HepG2 (cell line): Measurements from ENCODE around the gene SRRM3. TPM values are rescaled to one million over a fixed set of nuclear protein-coding genes. Genes with fewer than 3 reads are reported as not detected.
A peak's percentile ranks its signal among the peaks of the same experiment; 100 is the strongest.

Source experiments
- HNRNPLL ChIP-seq: fragments of 200-400 bp; formaldehyde crosslinking; IDR thresholded peaks from 2 replicates; pipeline ENCODE4 v1.6.1; 2017; ENCODE audit warnings: mild to moderate bottlenecking, low read depth, low read length; ENCODE audit not compliant: poor library complexity, severe bottlenecking
- NONO ChIP-seq, 2 experiments: fragments of 450-650 bp in 1 of 2; sonication (generic) in 1 of 2; formaldehyde crosslinking in 1 of 2; IDR thresholded peaks in 1 of 2; conservative IDR thresholded peaks in 1 of 2; 2 replicates each; pipeline versions ENCODE4 v1.6.1 to v1.8.0; 2017 to 2022; ENCODE audit warnings: mild to moderate bottlenecking in 1 of 2, missing genetic modification reagents in 1 of 2, moderate library complexity in 1 of 2
- SMAD9 ChIP-seq: sonication (generic); formaldehyde crosslinking; IDR thresholded peaks from 2 replicates; pipeline ENCODE4 v1.5.1; 2020; ENCODE audit warnings: mild to moderate bottlenecking, missing genetic modification reagents
- TEAD3 ChIP-seq: optimal IDR thresholded peaks from 2 replicates; pipeline ENCODE3; 2016; ENCODE audit warnings: borderline replicate concordance
- ZBTB42 ChIP-seq: sonication (generic); formaldehyde crosslinking; IDR thresholded peaks from 2 replicates; pipeline ENCODE4 v1.5.0; 2020; ENCODE audit warnings: mild to moderate bottlenecking, missing genetic modification reagents
- ZNF232 ChIP-seq: sonication (generic); formaldehyde crosslinking; IDR thresholded peaks from 2 replicates; pipeline ENCODE4 v1.4.0; 2020; ENCODE audit warnings: missing genetic modification reagents, borderline replicate concordance
- ZNF501 ChIP-seq: sonication (generic); formaldehyde crosslinking; IDR thresholded peaks from 2 replicates; pipeline ENCODE4 v1.5.1; 2020; ENCODE audit warnings: mild to moderate bottlenecking, moderate library complexity, missing genetic modification reagents
- ZNF607 ChIP-seq: sonication (generic); formaldehyde crosslinking; IDR thresholded peaks from 2 replicates; pipeline ENCODE4 v1.5.1; 2020; ENCODE audit warnings: missing genetic modification reagents, mild to moderate bottlenecking, borderline replicate concordance
- ZNF709 ChIP-seq: sonication (generic); formaldehyde crosslinking; IDR thresholded peaks from 2 replicates; pipeline ENCODE4 v1.5.0; 2020; ENCODE audit warnings: mild to moderate bottlenecking, missing genetic modification reagents
- ZNF788 ChIP-seq: sonication (generic); formaldehyde crosslinking; IDR thresholded peaks from 2 replicates; pipeline ENCODE4 v1.5.0; 2020; ENCODE audit warnings: mild to moderate bottlenecking, missing genetic modification reagents, borderline replicate concordance
- polyA plus RNA-seq, 8 experiments: library from polyadenylated mRNA; depleted of rRNA in 3 of 8; stranded (reverse) in 7 of 8; unstranded in 1 of 8; fragments of >200 nt; fragmentation: Illumina TruSeq in 4 of 8; extraction: Trizol in 4 of 8; gene quantifications; 2 replicates each; pipeline versions ENCODE4 v1.2.1 to v1.2.3, GENCODE V29; 2011 to 2016; ENCODE audit warnings: low read depth in 4 of 8, missing spikeins in 1 of 8, mixed read lengths in 1 of 8; ENCODE audit not compliant: insufficient read depth in 1 of 8
- total RNA-seq, 5 experiments: library from RNA; depleted of rRNA; stranded (reverse); fragments of >200 nt; fragmentation: Illumina TruSeq; extraction: Trizol; gene quantifications; 2 replicates each; pipeline ENCODE4 v1.2.3, GENCODE V29; 2016; ENCODE audit warnings: low read depth in 1 of 5
- TF ChIP-seq, protein P1 (sequence below): sonication (generic); formaldehyde crosslinking; IDR thresholded peaks from 2 replicates; pipeline ENCODE4 v1.4.0; 2020; ENCODE audit warnings: missing genetic modification reagents
- TF ChIP-seq, protein P2 (sequence below): sonication (generic); formaldehyde crosslinking; IDR thresholded peaks from 2 replicates; pipeline ENCODE4 v1.5.1; 2020; ENCODE audit warnings: missing genetic modification reagents, mild to moderate bottlenecking, borderline replicate concordance
- TF ChIP-seq, protein P3 (sequence below): sonication (generic); formaldehyde crosslinking; conservative IDR thresholded peaks from 2 replicates; pipeline ENCODE4 v1.4.0; 2020; ENCODE audit warnings: missing genetic modification reagents
- TF ChIP-seq, protein P4 (sequence below): sonication (generic); formaldehyde crosslinking; IDR thresholded peaks from 2 replicates; pipeline ENCODE4 v1.4.0; 2020; ENCODE audit warnings: missing genetic modification reagents, mild to moderate bottlenecking, borderline replicate concordance
- TF ChIP-seq, protein P5 (sequence below): sonication (generic); formaldehyde crosslinking; IDR thresholded peaks from 2 replicates; pipeline ENCODE4 v1.5.0; 2020; ENCODE audit warnings: missing genetic modification reagents, mild to moderate bottlenecking, borderline replicate concordance

SRRM3 gene
- total and polyA plus RNA-seq, 2 of the 13 experiments (the other 11 are each of a cell fraction or from before 2014, with no cell fraction given): 0.13 to 0.54 TPM

DNA sequence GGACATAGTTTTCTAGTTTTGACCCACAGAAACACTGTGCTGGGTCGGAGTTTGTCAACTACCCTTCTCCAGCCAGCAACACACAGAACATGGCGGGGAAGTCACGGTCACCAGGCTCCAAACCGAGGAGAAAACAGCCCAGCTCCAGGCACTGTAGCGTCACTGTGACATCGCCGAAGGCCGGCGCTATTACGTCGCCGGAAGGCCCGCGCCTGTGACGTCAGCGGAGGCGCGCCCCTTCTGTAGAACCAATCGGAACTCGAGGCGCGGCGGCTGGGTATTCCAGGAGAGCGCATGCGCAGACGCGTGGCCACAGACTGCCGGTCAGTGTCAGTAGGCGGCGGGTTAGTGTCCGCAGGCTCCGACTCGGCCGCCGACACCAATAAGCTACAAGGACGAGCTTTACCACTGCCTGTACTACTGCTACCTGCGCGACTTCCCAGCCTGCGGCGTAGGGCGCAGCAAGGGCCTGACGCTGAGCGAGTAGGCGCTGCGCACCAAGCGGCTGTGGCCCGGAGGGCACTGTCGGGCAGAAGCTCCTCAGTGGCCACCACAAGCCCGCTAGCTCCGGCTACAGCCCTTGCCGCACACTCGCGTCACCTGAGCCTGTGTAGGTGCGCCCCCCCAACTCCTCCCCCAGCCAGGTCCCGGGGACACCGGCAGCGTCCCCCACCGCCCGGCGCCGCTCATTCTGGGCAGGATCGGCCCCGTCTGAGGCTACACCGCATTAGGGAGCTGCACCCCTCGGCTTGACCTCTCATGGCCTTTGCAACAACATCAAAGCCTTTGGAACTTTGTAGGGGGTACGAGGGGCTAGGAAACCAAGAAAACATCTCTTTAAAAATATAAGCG lies 35.1 kb upstream of the SRRM3 start (continued):
- TF ChIP-seq, protein P1, sequence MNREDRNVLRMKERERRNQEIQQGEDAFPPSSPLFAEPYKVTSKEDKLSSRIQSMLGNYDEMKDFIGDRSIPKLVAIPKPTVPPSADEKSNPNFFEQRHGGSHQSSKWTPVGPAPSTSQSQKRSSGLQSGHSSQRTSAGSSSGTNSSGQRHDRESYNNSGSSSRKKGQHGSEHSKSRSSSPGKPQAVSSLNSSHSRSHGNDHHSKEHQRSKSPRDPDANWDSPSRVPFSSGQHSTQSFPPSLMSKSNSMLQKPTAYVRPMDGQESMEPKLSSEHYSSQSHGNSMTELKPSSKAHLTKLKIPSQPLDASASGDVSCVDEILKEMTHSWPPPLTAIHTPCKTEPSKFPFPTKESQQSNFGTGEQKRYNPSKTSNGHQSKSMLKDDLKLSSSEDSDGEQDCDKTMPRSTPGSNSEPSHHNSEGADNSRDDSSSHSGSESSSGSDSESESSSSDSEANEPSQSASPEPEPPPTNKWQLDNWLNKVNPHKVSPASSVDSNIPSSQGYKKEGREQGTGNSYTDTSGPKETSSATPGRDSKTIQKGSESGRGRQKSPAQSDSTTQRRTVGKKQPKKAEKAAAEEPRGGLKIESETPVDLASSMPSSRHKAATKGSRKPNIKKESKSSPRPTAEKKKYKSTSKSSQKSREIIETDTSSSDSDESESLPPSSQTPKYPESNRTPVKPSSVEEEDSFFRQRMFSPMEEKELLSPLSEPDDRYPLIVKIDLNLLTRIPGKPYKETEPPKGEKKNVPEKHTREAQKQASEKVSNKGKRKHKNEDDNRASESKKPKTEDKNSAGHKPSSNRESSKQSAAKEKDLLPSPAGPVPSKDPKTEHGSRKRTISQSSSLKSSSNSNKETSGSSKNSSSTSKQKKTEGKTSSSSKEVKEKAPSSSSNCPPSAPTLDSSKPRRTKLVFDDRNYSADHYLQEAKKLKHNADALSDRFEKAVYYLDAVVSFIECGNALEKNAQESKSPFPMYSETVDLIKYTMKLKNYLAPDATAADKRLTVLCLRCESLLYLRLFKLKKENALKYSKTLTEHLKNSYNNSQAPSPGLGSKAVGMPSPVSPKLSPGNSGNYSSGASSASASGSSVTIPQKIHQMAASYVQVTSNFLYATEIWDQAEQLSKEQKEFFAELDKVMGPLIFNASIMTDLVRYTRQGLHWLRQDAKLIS: 0 out of 2 replicates have a peak, but pooled peaks have one; percentile 62
- peak; percentile 65; the same call in 1 of the 2 replicates for TF ChIP-seq ZNF709
- 0 out of 2 replicates have a peak, but pooled peaks have one; percentile 53 for TF ChIP-seq ZBTB42 (CRISPR knock-in tag)
- no peak for TF ChIP-seq SMAD9 (CRISPR knock-in tag)
- peak; percentile 77 for TF ChIP-seq ZNF607 (CRISPR knock-in tag)
- TF ChIP-seq, protein P2, sequence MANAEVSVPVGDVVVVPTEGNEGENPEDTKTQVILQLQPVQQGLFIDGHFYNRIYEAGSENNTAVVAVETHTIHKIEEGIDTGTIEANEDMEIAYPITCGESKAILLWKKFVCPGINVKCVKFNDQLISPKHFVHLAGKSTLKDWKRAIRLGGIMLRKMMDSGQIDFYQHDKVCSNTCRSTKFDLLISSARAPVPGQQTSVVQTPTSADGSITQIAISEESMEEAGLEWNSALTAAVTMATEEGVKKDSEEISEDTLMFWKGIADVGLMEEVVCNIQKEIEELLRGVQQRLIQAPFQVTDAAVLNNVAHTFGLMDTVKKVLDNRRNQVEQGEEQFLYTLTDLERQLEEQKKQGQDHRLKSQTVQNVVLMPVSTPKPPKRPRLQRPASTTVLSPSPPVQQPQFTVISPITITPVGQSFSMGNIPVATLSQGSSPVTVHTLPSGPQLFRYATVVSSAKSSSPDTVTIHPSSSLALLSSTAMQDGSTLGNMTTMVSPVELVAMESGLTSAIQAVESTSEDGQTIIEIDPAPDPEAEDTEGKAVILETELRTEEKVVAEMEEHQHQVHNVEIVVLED: peak; percentile 86
- TF ChIP-seq, protein P3, sequence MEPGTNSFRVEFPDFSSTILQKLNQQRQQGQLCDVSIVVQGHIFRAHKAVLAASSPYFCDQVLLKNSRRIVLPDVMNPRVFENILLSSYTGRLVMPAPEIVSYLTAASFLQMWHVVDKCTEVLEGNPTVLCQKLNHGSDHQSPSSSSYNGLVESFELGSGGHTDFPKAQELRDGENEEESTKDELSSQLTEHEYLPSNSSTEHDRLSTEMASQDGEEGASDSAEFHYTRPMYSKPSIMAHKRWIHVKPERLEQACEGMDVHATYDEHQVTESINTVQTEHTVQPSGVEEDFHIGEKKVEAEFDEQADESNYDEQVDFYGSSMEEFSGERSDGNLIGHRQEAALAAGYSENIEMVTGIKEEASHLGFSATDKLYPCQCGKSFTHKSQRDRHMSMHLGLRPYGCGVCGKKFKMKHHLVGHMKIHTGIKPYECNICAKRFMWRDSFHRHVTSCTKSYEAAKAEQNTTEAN (CRISPR knock-in tag): peak; percentile 56; the same call in 1 of the 2 replicates
- no peak for TF ChIP-seq NONO (IDR thresholded peaks at IDR 0.05)
- TF ChIP-seq NONO (CRISPR knock-in tag; conservative IDR thresholded peaks at IDR 0.05): peak; percentile 55; the same call in 1 of the 2 replicates
- TF ChIP-seq ZNF232 (CRISPR knock-in tag): peak; percentile 80; the same call in 1 of the 2 replicates
- peak; percentile 82; the same call in 1 of the 2 replicates for TF ChIP-seq ZNF788 (CRISPR knock-in tag)
- peak; percentile 87 for TF ChIP-seq ZNF501 (CRISPR knock-in tag)
- TF ChIP-seq HNRNPLL: peak; percentile 98
- TF ChIP-seq, protein P4, sequence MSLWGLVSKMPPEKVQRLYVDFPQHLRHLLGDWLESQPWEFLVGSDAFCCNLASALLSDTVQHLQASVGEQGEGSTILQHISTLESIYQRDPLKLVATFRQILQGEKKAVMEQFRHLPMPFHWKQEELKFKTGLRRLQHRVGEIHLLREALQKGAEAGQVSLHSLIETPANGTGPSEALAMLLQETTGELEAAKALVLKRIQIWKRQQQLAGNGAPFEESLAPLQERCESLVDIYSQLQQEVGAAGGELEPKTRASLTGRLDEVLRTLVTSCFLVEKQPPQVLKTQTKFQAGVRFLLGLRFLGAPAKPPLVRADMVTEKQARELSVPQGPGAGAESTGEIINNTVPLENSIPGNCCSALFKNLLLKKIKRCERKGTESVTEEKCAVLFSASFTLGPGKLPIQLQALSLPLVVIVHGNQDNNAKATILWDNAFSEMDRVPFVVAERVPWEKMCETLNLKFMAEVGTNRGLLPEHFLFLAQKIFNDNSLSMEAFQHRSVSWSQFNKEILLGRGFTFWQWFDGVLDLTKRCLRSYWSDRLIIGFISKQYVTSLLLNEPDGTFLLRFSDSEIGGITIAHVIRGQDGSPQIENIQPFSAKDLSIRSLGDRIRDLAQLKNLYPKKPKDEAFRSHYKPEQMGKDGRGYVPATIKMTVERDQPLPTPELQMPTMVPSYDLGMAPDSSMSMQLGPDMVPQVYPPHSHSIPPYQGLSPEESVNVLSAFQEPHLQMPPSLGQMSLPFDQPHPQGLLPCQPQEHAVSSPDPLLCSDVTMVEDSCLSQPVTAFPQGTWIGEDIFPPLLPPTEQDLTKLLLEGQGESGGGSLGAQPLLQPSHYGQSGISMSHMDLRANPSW: peak; percentile 26; the same call in 1 of the 2 replicates
- TF ChIP-seq TEAD3: no peak
- TF ChIP-seq, protein P5, sequence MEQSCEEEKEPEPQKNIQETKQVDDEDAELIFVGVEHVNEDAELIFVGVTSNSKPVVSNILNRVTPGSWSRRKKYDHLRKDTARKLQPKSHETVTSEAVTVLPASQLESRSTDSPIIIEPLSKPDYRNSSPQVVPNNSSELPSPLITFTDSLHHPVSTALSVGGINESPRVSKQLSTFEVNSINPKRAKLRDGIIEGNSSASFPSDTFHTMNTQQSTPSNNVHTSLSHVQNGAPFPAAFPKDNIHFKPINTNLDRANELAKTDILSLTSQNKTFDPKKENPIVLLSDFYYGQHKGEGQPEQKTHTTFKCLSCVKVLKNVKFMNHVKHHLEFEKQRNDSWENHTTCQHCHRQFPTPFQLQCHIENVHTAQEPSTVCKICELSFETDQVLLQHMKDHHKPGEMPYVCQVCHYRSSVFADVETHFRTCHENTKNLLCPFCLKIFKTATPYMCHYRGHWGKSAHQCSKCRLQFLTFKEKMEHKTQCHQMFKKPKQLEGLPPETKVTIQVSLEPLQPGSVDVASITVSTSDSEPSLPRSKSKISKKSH (CRISPR knock-in tag): peak; percentile 81; the same call in 1 of the 2 replicates
